Stimulated activated CD4-positive, alpha-beta T cell treated with anti-CD3 and anti-CD28 coated beads, Interleukin-12 subunit alpha, Interleukin-12 subunit beta, amount 100 ng/mL, for 48 hours (primary cell): ENCODE data around the gene RASA3.
"Not testable (repeated sequence)": the region's sequence is repeated elsewhere in the genome, so short reads cannot be mapped to it uniquely, and the experiment has no call there.

Experiments
- DNase-seq, 3 donors: peaks; one replicate each; pipeline ENCODE4 v3.0.0-alpha.2; 2020; ENCODE audit warnings: low read depth in 2 of 3, low spot score in 1 of 3

Gene RASA3

DNA sequence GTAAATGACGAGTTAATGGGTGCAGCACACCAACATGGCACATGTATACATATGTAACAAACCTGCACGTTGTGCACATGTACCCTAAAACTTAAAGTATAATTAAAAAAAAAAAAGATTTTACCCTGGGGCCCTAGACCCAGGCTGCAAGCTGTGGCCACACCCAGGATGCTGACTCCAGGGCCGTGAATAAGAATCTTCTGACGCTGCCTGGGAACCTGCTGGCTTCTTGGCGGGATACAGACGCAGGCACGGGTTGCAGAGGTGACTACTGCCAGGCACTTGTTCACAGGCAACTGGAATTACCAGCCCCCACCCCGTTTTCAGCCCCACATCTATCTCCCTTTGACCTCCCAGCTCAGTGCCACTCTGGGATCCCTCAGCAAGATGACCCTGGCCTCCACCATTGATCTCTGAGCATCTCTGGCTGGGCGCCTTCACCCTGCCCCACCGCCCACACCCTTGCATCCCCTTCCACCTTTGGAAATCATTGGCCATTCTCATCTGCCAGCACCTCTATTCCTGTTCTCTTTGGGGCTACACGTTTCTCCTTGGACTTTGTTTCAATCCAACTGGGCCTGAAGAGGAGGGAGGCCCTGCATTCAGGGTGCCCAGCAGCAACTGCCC is 25.6 kb upstream of the RASA3 start:
- DNase-seq, result no peak

DNA sequence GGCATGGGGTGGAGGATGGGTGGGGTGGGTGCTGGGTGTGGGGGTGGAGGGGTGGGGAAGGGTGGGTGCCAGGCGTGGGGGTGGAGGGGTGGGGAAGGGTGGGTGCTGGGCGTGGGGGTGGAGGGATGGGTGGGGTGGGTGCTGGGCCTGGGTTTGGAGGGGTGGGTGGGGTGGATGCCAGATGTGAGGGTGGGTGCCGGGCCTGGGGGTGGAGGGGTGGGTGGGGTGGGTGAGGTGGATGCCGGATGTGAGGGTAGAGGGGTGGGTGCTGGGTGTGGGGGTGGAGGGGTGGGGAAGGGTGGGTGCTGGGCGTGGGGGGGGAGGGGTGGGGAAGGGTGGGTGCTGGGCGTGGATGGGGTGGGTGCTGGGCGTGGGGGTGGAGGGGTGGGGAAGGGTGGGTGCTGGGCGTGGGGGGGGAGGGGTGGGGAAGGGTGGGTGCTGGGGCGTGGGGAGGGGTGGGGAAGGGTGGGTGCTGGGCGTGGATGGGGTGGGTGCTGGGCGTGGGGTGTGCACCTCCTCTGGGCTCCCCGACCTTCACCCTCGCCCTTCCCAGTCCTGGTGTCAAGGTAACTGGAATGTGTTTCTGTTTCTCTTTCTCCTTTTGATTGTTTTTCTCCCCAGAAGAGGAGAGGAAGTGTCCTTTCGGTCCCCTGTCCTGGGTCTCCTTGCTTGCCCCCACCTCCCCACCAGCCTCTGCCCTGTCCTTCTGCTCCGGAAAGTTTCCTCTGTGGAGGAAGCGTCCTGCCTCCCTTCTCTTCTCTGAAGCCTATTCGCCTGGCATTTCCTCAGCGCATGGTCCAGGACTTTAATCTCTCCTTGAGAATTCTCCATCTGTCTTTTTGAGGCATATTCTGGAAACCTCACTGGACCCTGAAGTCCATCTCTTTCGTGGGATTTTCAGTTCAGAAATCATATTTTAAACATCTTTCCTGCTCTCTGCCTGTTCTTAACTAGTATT is 23.8 kb upstream of the RASA3 start:
- no peak for DNase-seq

DNA sequence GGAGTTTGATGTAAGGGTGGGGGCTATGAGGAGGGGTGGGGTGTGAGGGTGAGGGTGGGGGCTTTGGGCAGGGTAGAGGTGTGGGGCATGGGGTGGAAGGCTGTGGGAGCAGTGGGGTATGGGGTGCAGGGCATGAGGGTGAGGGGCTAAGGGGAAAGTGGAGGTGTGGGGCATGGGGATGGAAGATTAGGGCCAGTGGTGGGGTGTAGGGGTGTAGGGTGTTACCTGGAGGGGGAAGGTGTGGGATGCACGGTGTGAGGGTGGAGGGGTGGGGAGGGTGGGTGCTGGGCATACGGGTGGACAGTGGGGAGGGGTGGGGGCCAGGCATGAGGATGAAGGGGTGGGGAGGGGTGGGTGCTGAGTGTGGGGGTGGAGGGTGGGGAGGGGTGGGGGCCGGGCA is 22.9 kb upstream of the RASA3 start:
- DNase-seq, result no peak

DNA sequence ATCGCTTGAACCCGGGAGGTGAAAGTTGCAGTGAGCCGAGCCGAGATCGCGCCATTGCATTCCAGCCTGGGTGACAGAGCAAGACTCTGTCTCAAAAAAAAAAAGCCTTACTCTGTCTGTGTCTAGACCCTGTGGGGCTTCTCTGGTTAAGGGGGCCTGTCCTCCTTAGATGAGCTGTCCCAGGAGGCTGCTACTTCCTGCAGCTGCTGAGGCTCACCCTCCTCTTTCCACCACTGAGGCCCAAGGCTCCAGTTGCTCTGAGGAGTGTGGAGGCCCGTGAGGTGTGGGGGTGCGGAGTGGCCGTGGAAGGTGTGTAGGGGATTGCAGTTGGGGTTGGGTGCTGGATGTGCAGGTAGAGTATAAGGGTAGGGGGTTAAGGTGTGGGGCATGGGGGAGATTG is 22.1 kb upstream of the RASA3 start:
- no peak for DNase-seq

DNA sequence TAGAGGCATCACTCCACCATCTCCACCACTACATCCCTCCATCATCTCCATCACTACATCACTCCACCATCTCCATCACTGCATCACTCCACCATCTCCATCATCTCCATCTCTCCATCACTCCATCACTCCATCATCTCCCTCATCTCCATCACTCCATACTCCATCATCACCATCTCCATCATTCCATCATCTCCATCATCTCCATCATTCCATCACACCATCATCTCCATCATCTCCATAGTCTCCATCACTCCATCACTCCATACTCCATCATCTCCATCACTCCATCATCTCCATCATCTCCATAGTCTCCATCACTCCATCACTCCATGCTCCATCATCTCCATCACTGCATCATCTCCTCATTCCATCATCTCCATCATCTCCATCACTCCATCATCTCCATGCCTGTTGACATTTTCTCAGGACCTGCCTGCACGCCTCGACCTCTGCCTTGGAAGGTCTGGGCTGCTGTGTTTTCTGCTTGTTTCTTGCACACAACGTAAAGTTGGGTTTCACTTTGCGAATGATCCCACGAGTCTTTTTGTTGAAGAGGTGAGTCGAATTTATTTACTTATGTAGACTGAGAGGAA is 21.2 kb upstream of the RASA3 start:
- no peak for DNase-seq

DNA sequence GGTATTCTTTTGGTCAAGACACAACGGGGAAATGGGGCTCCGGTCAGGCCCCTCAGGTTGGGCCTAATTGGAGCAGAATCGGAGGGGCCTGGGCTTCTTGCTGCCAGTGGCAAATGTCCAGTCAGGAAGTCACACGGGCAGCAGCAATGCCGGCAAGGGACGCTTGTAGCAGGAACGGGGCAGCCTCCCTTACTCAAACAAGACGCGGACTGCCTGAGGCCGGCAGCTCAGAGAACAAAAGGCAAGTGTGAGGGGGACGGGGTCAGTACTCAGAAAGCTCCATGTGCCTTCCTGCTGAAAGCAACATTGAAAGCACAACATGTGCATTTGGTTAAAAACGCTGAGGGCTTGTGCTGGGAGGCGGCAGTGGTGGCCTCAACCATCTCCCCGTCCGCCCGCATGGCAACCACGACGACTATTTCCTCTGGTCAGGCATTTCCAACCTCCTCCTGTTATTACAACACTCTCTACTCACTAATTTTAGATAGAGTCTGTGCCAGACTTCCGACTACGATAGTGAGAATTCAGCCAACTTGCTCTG is 20.5 kb upstream of the RASA3 start:
- no peak for DNase-seq

DNA sequence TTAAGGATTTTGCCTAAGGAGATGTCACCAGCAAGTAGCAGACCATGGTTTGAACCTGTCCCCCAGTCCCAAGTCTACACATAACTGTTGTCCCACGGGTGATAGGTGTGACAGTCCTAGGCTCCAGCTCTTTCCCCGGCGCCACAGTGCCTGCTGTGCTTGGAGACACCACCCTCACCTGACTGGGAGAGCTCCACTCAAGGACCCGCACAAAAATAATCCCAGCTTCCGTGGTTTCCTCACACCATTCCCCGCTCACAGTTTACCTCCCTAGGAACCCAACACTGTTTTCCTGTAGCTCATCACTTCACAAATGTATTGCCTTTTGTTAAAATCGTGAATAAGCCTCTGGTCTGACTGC is 19.8 kb upstream of the RASA3 start:
- DNase-seq, result no peak

DNA sequence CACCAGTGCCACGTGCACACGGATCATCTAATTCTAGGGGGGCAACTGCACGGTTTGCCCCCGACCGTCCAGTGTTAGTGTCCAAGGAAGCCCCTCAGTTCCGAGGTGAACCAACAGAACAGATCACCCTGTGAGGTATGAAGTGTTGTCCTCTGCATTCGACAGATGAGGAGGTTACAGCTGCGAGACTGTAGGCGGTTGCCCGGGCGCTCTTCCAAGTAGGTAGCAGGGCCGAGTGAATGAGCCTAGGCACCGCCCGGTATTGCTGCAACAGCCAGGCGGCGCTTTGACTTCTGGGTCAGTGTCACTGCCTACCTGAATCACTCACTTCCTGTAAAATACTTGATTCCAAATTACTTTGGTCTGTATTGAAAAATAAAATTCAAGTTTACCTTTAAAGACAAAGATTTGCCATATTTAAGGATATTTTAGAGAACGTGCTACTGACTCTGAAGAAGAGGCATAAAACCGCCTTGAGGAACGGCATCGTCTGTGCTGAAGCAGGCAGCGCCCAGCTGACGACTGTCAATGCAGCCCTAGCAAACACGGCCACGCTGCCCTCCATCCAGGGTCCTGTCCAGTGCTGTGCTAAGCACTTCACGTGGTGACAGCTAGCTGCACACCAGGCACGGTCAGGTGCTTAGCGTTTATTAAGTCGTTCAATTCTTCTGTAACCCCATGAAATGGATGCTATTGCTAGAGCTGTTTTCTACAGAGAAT is 19.3 kb upstream of the RASA3 start:
- peak in 1 of 3 donors; percentile 45 for DNase-seq

DNA sequence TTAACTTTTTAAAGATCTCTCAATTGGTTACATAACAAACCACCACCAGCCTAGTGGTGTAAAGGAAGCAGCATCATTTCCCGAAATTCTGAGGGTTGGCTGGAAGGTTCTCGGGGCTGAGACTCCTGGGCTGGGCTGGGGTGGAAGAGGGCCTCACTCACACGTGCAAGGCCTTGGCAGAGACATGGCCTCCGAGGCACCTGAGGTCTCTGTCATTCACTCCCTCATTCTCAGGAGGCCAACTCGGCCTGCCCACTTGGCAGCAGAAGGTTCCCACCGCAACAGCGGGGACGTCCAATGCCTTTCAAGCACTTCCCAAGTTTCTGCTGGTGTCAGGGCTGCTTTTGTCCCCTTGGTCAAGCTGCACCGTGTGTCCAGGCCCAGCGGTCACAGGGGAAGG is 18.6 kb upstream of the RASA3 start:
- DNase-seq, result no peak

DNA sequence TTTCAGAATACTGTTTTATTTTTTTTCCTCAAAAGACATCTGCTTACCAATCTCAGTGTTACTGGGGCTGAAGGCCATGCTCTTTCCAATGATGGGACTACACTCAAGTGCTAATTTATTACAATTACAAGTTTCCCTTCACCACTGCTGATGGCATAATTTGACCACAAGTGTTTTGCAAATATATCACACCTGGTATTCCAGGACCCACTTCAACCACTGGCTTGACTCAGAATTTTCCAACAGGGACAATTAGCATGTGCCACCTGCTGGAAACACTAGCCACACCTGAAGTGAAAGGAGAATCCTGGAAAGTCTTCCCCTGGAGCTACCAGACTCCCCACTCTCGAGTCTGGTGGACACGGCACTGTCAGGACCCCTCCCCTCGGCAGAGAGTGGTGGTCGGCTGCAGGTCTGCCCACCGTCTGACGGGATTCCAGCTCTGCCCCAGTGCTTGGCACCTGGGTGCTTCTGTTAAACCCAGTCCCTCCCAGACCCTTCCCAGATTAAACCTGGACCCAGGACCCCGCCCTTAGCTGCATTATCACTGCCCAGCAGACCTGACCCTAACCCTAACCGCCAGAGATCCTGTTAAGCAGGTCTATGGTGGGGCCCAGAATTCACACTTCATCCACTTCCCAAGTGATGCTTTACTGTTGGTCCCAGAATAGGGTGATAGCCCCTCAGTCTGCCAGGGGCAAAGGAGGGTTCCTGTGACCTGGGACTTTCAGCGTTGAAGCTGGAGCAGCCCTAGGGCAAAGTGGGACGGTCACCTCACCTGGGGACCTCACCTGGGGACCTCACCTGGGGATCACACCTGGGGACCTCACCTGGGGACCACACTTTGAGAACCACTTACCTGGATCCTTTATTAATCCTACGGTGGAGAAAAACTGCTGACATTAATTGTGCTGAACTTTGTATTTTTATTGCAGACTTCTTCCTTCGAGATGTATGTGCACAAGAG is 17.6 kb upstream of the RASA3 start:
- no peak for DNase-seq

DNA sequence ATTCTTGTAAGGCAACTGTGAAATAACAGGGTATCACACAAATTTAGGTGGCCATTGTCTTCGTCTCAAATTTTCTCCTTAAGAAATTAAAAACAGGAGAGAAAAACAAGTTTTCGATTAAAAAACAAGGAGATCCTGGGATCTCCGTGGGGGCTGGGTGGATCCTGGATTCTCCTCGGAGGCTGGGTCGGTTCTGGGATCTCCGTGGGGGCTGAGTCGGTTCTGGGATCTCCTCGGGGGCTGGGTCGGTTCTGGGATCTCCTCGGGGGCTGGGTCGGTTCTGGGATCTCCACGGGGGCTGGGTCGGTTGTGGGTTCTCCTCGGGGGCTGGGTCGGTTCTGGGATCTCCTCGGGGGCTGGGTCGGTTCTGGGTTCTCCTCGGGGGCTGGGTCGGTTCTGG is 16.5 kb upstream of the RASA3 start:
- not testable (repeated sequence) for DNase-seq

DNA sequence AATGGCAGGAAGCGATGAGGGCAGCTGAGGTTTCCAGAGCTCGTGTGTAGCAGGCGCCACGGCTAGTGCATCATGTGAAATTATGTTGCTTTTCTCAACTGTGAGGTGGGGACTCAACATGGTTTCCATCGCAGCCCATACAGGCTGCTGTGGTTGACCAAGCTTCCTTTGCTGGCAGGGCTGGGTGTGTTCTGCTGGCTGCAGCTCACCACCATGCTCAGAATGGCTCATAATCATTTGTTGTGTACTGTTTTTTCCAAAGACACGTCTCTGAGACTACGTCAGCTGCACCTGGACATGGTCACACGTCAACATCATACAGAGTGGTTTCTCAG is 16.1 kb upstream of the RASA3 start:
- peak; percentile 62 to 76 (median 62) for DNase-seq

DNA sequence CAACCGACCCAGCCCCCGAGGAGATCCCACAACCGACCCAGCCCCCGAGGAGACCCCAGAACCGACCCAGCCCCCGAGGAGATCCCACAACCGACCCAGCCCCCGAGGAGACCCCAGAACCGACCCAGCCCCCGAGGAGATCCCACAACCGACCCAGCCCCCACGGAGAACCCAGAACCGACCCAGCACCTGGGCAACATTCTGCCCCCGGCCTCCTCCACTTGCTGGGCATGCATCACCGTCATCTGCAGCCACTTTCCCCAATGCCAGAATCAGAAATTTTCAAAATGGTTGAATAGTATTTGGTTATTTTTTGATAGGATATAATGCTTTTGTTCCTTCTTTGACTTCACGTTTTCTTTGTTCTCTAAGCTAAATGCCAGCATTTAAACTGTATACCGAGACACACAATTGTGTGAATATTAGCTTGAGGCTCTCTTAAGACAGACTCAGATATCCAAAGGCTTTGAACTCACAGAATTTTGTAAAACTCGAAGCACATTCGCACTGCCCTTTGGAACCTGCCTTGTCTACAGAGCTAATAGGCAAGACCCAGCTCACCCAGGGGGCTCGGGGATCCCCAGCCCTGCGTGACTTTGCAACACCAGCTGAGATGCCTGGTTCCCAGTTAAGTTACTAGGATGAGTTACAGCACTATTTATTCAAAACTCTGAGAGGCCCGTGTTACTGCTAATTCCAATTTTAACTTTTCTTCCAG is 15.5 kb upstream of the RASA3 start:
- no peak for DNase-seq

DNA sequence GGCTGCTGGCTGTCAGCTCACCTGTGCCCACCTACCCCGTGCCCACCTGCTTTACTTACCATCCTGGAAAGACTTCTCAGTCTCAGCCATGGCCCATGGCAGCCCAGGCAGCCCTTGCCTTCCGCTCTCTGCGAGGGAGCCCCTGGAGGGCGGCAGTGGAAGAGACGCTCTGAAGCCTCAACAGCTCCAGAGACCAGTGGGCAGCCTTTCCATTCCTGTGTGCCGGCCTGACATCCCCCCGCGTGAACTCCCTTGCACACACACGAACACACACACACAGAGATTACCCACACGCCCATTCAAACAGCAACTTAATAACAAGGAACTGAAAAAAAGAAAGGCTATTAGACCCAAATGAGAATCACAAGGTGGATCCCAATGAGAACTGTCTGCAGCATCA is 14.2 kb upstream of the RASA3 start:
- no peak for DNase-seq

DNA sequence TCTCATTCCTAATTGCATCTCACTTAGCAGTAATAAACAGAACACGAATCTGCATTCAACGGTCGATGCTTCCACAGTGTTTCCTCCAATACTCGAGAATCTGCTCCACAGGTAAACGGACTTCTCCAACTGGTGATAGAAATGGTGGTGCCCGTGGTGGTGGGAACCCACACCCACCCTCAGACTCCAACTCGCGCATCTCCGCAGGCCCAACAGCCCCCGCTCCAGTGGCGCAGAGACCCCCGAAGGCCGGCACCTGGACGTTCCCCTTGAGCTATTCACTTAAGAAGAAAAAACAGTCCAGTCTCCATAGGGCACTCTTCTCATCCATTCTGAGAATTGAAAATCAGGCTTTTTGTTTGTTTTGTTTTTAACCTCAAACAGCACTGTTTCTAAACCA is 13.8 kb upstream of the RASA3 start:
- DNase-seq, result no peak

DNA sequence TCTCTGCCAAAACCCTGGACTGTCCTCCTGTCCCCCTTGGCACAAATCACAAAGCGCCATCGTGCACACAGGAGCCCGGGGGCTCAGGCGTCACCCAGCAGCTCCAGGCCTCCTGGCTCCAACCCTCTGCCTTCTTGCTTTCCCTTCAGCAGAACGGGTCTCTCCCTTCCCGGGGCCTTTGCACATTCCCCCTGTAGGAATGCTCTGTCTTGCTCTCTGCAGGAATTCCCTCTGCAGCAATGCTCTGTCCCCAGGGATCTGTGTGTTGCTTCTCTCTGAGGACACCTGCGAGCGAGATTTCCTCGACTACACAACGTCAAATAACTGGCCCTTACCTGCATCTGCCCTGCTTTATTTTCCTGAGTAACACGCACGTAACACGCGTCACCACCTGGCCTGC is 13.3 kb upstream of the RASA3 start:
- no peak for DNase-seq

DNA sequence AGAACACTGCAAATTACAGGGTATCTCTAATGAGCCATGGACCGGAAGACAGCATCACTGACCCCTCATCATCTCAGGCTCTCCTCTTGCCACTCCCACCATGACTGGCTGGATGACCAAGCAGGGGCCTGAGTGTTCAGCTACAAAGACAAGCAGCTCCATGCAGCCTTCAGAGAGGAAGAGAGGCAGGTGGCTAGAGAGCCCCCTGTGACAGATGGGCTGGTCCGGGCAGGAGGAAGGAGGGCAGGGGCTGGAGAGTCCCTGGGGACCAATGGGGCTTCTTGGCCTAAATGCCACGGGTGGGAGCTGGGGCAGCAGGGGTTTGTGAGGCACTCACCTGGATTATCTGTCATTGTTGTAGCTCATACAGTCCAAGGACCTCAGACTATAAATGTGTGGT is 12.8 kb upstream of the RASA3 start:
- DNase-seq, result no peak

DNA sequence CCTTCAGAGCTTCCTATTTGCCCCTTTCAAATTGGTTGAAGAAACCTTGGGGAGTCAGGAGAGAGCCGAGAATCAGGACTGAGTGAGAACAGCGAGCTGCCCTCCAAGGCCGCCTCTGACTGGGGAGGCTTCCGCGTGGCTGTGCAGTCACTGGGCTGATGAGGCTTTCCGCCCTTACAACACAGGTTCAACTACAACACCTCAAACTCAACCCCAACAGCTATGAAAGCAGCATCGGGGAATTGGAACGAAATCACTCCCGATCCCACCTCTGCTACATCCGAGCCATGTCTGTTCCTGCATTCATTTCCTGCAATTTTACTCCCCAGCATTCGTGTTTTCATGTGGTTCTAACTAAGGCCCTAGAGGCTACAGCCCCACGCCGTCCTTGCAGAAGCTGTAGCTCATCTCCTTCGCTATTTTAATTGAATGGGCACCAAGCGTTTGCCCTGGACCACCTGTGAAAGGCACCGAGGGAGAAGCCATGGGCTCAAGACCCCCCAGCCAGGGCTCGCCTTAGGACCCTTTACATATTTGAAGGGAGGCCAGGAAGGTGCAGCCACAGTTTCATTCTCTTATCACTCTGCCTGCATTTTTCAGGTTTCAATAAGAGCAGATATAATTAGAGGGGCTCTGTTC is 12.3 kb upstream of the RASA3 start:
- no peak for DNase-seq
